ENCODE measurements around the gene VIM. TPM values are rescaled to one million over a fixed set of nuclear protein-coding genes. Genes with fewer than 3 reads are reported as not detected.
"Not testable (repeated sequence)": the region's sequence is repeated elsewhere in the genome, so short reads cannot be mapped to it uniquely, and the experiment has no call there.

Gene VIM
- total RNA-seq, 1 donor from 2014 or later = 3,295 TPM

GRCh38 chr10:17232276-17232960 is 4.4 kb downstream of the VIM start:
- no peak for DNase-seq (ENCODE audit: low spot score)

DNA sequence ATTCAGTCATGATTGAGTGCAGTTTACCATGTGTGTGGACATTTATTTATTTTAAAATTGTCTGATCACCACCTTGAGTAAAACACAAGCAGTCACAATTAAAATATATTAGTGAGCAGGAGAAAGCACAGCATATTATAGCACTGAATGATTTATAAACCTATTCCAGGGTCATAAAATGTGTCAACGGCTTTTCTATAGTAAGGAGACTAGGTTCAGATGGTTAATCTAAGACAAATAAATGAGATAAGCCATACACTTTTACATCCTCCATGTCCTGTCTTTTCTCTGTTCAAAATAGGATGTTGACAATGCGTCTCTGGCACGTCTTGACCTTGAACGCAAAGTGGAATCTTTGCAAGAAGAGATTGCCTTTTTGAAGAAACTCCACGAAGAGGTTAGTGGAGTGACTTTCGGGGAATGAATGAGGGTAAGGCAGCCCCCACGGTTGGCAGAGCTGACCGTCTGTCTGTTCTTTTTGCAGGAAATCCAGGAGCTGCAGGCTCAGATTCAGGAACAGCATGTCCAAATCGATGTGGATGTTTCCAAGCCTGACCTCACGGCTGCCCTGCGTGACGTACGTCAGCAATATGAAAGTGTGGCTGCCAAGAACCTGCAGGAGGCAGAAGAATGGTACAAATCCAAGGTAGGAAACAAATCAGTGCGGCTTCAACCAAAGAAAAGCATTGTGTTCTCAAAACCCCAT is 5.4 kb downstream of the VIM start:
- no peak for DNase-seq (ENCODE audit: low spot score)

DNA sequence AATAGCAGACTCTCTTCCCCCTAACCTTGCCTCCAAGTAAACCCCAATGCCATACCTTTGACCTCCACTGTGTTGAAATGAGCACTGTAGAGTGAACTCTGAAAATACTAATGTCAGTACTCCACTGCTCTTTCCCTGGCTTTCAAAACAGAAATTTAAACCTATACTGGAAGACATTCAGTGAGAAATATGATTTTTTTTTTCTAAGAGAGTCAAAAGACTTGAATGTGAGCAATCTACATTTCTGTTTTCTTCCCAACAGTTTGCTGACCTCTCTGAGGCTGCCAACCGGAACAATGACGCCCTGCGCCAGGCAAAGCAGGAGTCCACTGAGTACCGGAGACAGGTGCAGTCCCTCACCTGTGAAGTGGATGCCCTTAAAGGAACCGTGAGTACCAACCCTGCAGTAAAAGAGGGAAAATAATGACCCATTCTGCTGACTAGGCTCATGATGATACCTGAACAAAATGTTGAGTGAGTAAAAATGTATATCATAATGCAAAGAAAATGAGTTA is 6.4 kb downstream of the VIM start:
- no peak for DNase-seq (ENCODE audit: low spot score)

- DNase-seq (ENCODE audit: low spot score) = no peak
Observed at GRCh38 chr10:17235136-17235535, 7.1 kb downstream of the VIM start.

- no peak for DNase-seq (ENCODE audit: low spot score)
Observed at GRCh38 chr10:17236468-17237148, 8.6 kb downstream of the VIM start.

GRCh38 chr10:17237149-17237527 is 9.1 kb downstream of the VIM start:
- DNase-seq (ENCODE audit: low spot score) = no peak

DNA sequence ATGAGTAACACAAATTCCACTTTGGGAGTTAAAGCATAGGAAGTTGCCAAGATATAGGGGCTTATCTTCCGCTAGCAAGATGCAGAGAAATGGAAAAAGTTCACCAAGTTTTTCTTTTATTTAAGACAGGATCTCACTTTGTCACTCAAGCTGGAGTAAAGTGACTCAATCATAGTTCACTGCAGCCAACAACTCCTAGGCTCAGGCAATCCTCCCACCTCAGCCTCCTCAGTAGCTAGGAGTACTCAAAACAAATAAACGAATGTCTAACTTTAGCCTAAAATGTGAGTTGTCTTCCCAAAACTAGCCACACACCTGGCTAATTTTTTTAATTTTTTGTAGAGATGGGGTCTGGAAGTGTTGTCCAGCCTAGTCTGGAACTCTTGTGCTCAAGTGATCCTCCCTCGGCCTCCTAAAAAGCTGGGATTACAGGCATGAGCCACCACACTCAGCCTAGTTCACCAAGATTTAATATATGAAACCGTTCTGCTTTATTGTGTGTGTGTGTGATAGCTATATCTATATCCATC is 9.9 kb downstream of the VIM start:
- no peak for DNase-seq (ENCODE audit: low spot score)

GRCh38 chr10:17238445-17239291 is 10.6 kb downstream of the VIM start:
- peak; percentile 67 for DNase-seq (ENCODE audit: low spot score)

- DNase-seq (ENCODE audit: low spot score) = no peak
Observed at GRCh38 chr10:17239345-17240085, 11.5 kb downstream of the VIM start.

GRCh38 chr10:17240096-17240495 is 12.1 kb downstream of the VIM start:
- no peak for DNase-seq (ENCODE audit: low spot score)

GRCh38 chr10:17240616-17241015 is 12.6 kb downstream of the VIM start:
- DNase-seq (ENCODE audit: low spot score) = no peak

DNA sequence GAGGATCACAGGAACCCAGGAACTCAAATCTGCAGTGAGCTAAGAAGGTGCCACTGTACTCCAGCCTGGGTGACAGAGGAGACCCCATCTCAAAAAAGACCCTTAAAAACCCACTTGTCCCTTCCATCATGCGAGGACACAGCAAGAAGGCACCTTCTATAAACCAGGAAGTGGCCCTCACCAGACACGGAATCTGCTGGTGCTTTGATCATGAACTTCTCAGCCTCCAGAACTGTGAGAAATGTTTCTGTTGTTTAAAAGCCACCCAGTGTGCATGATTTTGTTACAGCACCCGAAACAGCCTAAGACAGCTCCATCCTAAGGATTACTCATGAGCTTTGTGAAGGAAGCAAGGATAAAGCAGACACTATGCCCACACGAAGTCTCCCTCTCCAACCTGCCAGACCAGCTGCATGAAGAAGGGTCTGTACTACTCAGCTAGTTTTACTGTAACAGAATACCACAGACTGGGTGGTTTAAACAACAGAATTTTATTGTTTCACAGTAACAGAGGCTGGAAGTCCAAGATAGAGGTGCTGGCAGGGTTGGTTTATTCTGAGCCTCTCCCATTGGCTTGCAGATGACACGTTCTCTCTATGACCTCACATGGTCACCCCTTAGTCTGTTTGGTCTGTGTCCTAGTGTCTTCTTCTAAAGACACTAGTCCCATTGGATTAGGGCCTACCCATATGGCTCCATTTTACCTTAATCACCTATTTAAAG is 13.7 kb downstream of the VIM start:
- DNase-seq (ENCODE audit: low spot score) = no peak

- DNase-seq (ENCODE audit: low spot score) = no peak
Observed at GRCh38 chr10:17244700-17245365, 16.8 kb downstream of the VIM start.

GRCh38 chr10:17247210-17247609 is 19.2 kb downstream of the VIM start:
- no peak for DNase-seq (ENCODE audit: low spot score)

DNA sequence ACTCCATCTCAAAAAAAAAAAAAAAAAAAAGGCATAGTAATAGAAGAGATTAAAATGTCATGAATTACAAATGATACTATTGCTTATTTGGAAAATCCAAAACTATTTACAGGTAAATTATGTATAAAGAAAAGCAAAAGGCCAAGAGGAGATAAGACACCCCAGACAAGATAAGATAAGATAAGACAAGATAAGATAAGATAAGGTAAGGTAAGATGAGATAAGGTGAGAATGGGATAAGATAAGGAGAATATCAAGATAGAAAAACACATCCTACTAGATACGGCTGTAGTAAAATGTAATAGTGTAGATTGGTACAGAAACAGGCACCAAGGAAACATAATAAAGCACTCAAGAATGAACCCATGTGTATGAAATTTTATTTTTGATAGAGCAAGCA is 20.9 kb downstream of the VIM start:
- DNase-seq (ENCODE audit: low spot score) = no peak

- DNase-seq (ENCODE audit: low spot score) = no peak
Observed at GRCh38 chr10:17249820-17250219, 21.8 kb downstream of the VIM start.

DNA sequence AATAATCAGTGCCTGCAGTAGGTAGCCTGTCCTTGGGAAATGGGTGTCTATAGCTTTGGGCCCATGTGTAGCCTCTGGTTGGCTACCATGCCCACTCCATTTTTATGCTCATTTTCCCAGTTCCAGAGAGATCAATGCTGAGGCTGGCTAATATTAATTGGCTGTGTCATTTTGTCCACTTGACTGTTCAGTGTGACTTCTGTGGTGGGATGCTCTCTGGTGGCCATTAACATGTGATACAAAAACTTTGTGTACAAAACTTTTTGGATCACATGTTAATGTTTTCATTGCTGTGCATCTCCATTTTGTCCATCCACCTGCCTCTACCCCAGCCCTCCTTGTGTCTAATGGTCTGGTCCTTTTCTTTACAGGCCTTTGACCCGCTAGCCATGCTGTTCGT is 22.7 kb downstream of the VIM start:
- DNase-seq (ENCODE audit: low spot score) = no peak

GRCh38 chr10:17254543-17255050 is 26.6 kb downstream of the VIM start:
- DNase-seq (ENCODE audit: low spot score) = not testable (repeated sequence)

- no peak for DNase-seq (ENCODE audit: low spot score)
Observed at GRCh38 chr10:17255512-17255911, 27.5 kb downstream of the VIM start.

All from umbilical cord (tissue), 2 donors.